Peyer's patch (tissue), 4 donors: ENCODE measurements around the gene HJV. TPM values are rescaled to one million over a fixed set of nuclear protein-coding genes. Genes with fewer than 3 reads are reported as not detected.

Experiments used
- DNase-seq, 3 donors: peaks; one replicate each; pipeline ENCODE4 v3.0.0-alpha.2; 2017 to 2019
- H3K27ac ChIP-seq, 4 donors: fragments of 200-600 bp; sonication (generic); one replicate each; pipeline ENCODE4 v1.5.1; 2016 to 2019
- H3K27me3 ChIP-seq, 2 donors: fragments of 200-600 bp; sonication (generic); one replicate each; pipeline ENCODE4 v1.5.1; 2019
- H3K36me3 ChIP-seq, 3 donors: fragments of 200-600 bp; sonication (generic); one replicate each; pipeline ENCODE4 v1.5.1; 2016 to 2019
- H3K4me1 ChIP-seq, 4 donors: fragments of 200-600 bp; sonication (generic); one replicate each; pipeline ENCODE4 v1.5.1; 2016 to 2019
- H3K4me3 ChIP-seq, 4 donors: fragments of 200-600 bp; sonication (generic); 1 replicate in 3 of 4; 2 replicates in 1 of 4; pipeline ENCODE4 v1.5.1; 2016 to 2019; ENCODE audit warnings: mild to moderate bottlenecking in 1 of 4
- H3K9me3 ChIP-seq, 4 donors: fragments of 200-600 bp; sonication (generic); one replicate each; pipeline ENCODE4 v1.5.1; 2016 to 2019; ENCODE audit warnings: mild to moderate bottlenecking in 1 of 4
- POLR2A ChIP-seq, 2 donors: fragments of 450-650 bp; IDR thresholded peaks; one replicate each; pipeline ENCODE4 v1.5.1; 2017; ENCODE audit warnings: antibody characterized with exemption in 2 of 2, mild to moderate bottlenecking in 2 of 2, moderate library complexity in 2 of 2
- total RNA-seq, 4 donors: library from RNA; depleted of rRNA; stranded (reverse); fragments of >200 nt; gene quantifications; one replicate each; pipeline ENCODE4 v1.1.0, GENCODE V29; 2016
- TF ChIP-seq, protein P1 (sequence below), 6 experiments: fragments of 450-650 bp in 4 of 6; fragments of 200-600 bp in 2 of 6; sonication (generic) in 1 of 6; IDR thresholded peaks; one replicate each; pipeline ENCODE4 v1.5.1; 2017 to 2019; ENCODE audit warnings: antibody characterized with exemption in 6 of 6, mild to moderate bottlenecking in 3 of 6, moderate library complexity in 1 of 6

HJV gene
- total RNA-seq, 4 donors from 2014 or later = not detected

DNA sequence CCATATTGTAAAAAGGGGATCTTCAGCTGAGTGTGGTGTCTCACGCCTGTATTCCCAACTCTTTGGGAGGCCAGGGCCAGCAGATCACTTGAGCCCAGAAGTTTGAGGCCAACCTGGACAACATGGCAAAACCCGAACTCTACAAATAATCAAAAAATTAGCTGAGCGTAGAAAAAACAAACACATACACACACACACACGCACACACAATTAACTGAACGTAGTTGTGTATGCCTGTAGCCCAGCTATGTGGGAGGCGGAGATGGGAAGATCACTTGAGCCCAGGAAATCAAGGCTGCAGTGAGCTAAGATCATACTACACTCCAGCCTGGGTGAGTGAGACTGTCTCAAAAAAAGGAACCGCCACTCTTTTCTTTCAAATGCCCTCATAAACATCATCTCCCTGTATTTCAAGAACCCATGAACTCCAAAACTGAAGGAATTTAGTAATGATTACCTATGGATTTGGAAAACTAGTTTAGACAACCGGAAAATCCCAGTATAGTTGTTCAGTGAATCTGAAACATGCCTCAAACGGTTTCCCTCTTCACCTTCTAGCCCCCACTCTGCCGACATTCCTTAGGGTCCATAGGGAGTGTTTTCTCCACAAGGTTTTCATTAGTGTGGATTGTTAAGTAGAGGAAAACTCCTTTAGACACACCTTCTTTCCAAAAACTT lies 29.7 kb downstream of the HJV start:
- H3K9me3 ChIP-seq = no peaks in the 10 kb centered on the region
- peak overlapping the region; percentile 94 to 99 (median 98) for H3K27ac ChIP-seq
- peaks cover 4 to 34% (median 5%) of the 10 kb centered on the region in 3 donors for H3K36me3 ChIP-seq
- TF ChIP-seq, protein P1, sequence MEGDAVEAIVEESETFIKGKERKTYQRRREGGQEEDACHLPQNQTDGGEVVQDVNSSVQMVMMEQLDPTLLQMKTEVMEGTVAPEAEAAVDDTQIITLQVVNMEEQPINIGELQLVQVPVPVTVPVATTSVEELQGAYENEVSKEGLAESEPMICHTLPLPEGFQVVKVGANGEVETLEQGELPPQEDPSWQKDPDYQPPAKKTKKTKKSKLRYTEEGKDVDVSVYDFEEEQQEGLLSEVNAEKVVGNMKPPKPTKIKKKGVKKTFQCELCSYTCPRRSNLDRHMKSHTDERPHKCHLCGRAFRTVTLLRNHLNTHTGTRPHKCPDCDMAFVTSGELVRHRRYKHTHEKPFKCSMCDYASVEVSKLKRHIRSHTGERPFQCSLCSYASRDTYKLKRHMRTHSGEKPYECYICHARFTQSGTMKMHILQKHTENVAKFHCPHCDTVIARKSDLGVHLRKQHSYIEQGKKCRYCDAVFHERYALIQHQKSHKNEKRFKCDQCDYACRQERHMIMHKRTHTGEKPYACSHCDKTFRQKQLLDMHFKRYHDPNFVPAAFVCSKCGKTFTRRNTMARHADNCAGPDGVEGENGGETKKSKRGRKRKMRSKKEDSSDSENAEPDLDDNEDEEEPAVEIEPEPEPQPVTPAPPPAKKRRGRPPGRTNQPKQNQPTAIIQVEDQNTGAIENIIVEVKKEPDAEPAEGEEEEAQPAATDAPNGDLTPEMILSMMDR (IDR thresholded peaks at IDR 0.05) = no peak
- peak; percentile 33 to 54 for TF ChIP-seq POLR2A (IDR thresholded peaks at IDR 0.05)
- DNase-seq = peak in 2 of 3 donors; percentile 60 to 73
- H3K4me1 ChIP-seq = peaks cover 0 to 19% (median 0%) of the 10 kb centered on the region in 4 donors
- no peaks in the 10 kb centered on the region for H3K27me3 ChIP-seq
- H3K4me3 ChIP-seq = peak overlapping the region; percentile 66 to 83 (median 72)

DNA sequence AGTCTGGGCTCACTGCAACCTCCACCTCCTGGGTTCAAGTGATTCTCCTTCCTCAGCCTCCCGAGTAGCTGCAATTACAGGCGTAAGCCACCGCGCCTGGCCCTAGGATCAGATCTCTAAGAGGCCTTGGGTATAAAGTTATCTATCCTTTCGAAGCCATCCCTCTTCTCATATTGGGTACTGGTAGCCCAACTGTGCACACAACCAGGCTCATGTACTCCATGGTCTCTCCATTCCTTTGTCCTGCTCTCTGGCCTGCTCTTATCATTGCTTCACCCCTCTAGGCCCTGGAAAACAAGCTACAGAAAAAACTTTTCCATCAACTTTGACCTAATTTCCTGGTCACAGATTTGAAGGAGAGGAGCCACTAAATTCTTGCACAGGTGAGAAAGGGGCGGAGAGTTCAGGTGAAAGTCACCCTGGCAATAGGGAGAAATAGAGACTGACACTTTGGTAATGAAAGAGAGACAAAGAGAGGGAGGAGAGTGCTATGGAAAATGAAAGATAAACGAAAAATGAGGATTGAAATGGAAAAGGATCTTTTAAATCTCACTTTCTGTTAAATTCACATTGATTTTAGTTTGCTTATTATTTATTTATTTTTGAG lies 31.2 kb downstream of the HJV start:
- peaks cover 0 to 30% (median 4%) of the 10 kb centered on the region in 4 donors for H3K4me1 ChIP-seq
- H3K4me3 ChIP-seq = no peak overlapping the region

DNA sequence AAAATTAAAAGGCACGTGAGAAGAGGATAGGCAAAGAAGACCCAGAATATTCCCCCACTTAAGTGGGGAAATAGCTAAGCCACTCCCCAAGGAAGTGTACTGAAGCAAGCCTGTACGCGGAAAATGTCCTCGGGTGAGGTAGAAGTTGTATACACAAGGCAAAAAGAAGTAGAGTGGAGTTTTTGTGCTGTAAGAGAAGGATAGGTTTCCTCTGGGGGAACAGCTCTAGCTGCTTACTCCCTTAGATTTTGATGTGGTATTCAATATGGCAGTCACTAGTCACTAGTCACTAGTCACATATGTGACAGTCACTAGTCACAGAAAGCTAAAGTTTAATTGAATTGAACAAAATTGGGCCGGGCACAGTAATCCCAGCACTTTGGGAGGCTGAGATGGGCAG lies 32.8 kb downstream of the HJV start:
- DNase-seq = peak in 2 of 3 donors; percentile 42 to 48
- H3K9me3 ChIP-seq = no peaks in the 10 kb centered on the region
- H3K36me3 ChIP-seq = peaks cover 0 to 14% (median 4%) of the 10 kb centered on the region in 3 donors
- peak in 1 of 2 donors; percentile 14 for TF ChIP-seq POLR2A (IDR thresholded peaks at IDR 0.05)
- TF ChIP-seq, protein P1 (IDR thresholded peaks at IDR 0.05) = no peak
- peak overlapping the region in 3 of 4 donors; percentile 15 to 94 (median 64) for H3K27ac ChIP-seq
- H3K4me1 ChIP-seq = peaks cover 0 to 45% (median 13%) of the 10 kb centered on the region in 4 donors
- H3K27me3 ChIP-seq = no peaks in the 10 kb centered on the region
- H3K4me3 ChIP-seq = no peak overlapping the region

More for the DNA sequence above, 31.2 kb downstream of the HJV start:
- Histone ChIP-seq H3K27ac (peak overlapping the region; percentile 1 to 99 (median 96)), H3K36me3 (peaks cover 4 to 30% (median 5%) of the 10 kb centered on the region in 3 donors), H3K9me3 (no peaks in the 10 kb centered on the region), H3K27me3 (no peaks in the 10 kb centered on the region)
- DNase-seq = peak in 2 of 3 donors; percentile 69 to 79
- peak; percentile 14 to 27 for TF ChIP-seq POLR2A (IDR thresholded peaks at IDR 0.05)
- TF ChIP-seq, protein P1 (IDR thresholded peaks at IDR 0.05) = peak in 2 of 6 experiments; percentile 7 to 17

DNA sequence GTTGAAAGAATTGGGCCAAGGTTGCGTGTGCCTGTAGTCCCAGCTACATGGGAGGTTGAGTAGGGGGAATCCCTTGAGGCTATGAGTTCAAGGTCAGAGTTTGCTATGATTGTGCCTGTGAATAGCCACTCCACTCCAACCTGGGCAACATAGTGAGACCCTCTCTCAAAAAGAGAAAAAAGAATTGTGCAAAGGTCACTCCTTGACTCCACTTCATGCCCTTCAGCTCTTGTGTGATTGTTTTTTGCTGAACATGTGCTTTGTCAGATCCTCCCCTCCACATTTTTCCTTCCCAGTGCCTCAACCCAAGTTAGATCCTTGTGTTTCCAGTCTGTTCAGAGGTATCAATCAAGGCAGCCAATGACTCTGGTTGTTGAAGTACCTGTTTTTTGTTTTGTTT lies 33.6 kb downstream of the HJV start:
- peak in 1 of 2 donors; percentile 4 for TF ChIP-seq POLR2A (IDR thresholded peaks at IDR 0.05)
- TF ChIP-seq, protein P1 (IDR thresholded peaks at IDR 0.05) = no peak
- H3K27ac ChIP-seq = peak overlapping the region in 2 of 4 donors; percentile 57 to 94
- H3K4me3 ChIP-seq = no peak overlapping the region
- H3K9me3 ChIP-seq = no peaks in the 10 kb centered on the region
- no peak for DNase-seq
- H3K36me3 ChIP-seq = peaks cover 0 to 6% (median 1%) of the 10 kb centered on the region in 3 donors
- H3K27me3 ChIP-seq = no peaks in the 10 kb centered on the region
- peaks cover 4 to 52% (median 20%) of the 10 kb centered on the region in 4 donors for H3K4me1 ChIP-seq

DNA sequence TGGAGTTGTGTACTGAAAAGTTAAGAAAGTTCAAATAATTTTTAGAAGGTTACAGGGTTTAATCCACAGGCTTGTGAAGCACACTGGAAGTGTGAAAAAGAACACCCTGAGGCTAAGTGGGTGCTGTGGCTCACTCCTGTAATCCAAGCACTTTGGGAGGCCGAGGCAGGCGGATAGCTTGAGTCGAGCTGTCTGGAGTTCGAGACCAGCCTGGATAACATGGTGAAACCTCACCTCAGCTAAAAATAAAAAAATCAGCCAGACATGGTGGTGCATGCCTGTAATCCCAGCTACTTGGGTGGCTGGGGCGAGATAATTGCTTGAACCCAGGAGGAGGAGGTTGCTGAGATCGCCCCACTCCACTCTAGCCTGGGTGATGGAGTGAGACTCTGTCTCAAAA lies 35.0 kb downstream of the HJV start:
- Histone ChIP-seq H3K4me3 (no peak overlapping the region), H3K36me3 (no peaks in the 10 kb centered on the region), H3K27ac (peak overlapping the region; percentile 41 to 92 (median 88)), H3K27me3 (no peaks in the 10 kb centered on the region), H3K4me1 (peaks cover 5 to 47% (median 26%) of the 10 kb centered on the region in 4 donors), H3K9me3 (no peaks in the 10 kb centered on the region)
- TF ChIP-seq, protein P1 (IDR thresholded peaks at IDR 0.05) = no peak
- no peak for TF ChIP-seq POLR2A (IDR thresholded peaks at IDR 0.05)
- peak in 2 of 3 donors; percentile 17 to 43 for DNase-seq
